AG09309 (cell line): ENCODE measurements around the gene TRIM24.

Experiments
- DNase-seq: peaks from one replicate; pipeline ENCODE4 v3.0.0-alpha.2; 2010; ENCODE audit warnings: low read depth
- H3K4me3 ChIP-seq: 2 replicates; pipeline ENCODE4 v1.5.1; 2011; ENCODE audit warnings: mild to moderate bottlenecking, low read depth, low read length, moderate library complexity; ENCODE audit not compliant: control insufficient read depth
- CTCF ChIP-seq: IDR thresholded peaks from 2 replicates; pipeline ENCODE4 v1.5.1; 2011; ENCODE audit warnings: mild to moderate bottlenecking, low read depth, low read length, inconsistent platforms; ENCODE audit not compliant: insufficient read depth, control insufficient read depth; ENCODE audit errors: missing control alignments

TRIM24 gene

GRCh38 chr7:138472292-138473079, 12.4 kb downstream of the TRIM24 start:
- no peak for TF ChIP-seq CTCF
- H3K4me3 ChIP-seq = no peak overlapping the region
- DNase-seq = no peak

DNA sequence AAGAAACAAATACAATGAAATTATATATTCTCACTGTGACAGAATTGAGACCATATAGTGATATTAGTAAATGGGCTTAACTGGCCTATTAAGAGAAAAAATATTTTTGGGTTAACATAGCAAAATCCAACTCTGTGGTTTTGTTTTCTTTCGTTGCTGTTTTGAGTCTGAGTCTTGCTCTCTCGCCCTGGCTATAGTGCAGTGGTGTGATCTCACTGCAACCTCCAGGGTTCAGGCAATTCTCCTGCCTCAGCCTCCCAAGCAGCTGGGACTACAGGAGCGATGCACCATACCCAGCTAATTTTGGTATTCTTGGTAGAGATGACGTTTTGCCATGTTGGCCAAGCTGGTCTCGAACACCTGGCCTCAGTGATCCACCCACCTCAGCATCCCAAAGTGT, 15.3 kb downstream of the TRIM24 start:
- DNase-seq = no peak
- TF ChIP-seq CTCF = no peak
- no peak overlapping the region for H3K4me3 ChIP-seq

DNA sequence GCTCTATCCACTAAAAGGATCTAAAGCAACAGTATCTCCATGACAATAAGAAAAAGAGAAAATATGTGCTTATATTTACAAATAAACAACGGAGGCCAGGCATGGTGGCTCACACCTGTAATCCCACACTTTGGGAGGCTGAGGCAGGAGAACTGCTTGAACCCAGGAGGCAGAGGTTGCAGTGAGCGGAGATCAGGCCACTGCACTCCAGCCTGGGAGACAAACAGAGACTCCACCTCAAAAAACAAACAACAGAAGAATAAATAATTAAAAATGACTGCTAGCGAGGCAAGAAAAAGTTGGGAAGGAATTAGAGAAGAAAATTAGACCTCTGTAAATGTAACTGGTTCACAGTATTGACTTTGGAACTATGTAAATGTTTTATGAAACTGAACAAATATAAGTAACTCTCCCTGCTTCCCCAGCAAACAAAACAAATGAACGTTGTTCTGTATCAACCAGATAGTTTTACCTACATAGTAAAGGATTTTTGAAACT, 17.1 kb downstream of the TRIM24 start:
- TF ChIP-seq CTCF = no peak
- DNase-seq = no peak
- no peak overlapping the region for H3K4me3 ChIP-seq

- TF ChIP-seq CTCF = no peak
- no peak overlapping the region for H3K4me3 ChIP-seq
- no peak for DNase-seq
Measured at GRCh38 chr7:138477581-138477980, 17.5 kb downstream of the TRIM24 start.

DNA sequence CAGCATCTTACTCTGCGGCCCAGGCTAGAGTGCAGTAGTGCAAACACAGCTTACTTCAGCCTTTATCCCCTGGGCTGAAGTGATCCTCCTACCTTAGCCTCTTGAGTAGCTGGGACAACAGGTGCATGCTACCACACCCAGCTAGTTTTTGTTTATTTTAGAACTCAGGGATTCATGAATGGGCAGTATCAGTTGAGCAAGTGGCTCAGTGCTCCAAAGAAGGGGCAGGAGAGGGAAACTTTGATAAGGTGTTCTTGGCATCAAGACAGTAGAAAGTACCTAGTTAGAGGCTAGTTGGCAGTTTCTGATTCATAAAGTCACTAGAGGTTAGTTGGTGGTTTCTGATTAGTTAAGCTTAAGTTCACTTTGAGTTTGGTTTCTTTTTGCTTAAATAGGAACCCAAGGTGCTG, 18.4 kb downstream of the TRIM24 start:
- DNase-seq = no peak
- H3K4me3 ChIP-seq = no peak overlapping the region
- no peak for TF ChIP-seq CTCF

GRCh38 chr7:138480527-138480926, 20.5 kb downstream of the TRIM24 start:
- no peak for DNase-seq
- TF ChIP-seq CTCF = no peak
- no peak overlapping the region for H3K4me3 ChIP-seq
